NCI-H1694 (cell line): Measurements from ENCODE around the gene MEGF8.

Source experiments
- DNase-seq: peaks from one replicate; lab custom pipeline; 2025; lab: John Stamatoyannopoulos, UW

The MEGF8 gene

GRCh38 chr19:42388851-42389489 lies 63.5 kb downstream of the MEGF8 start:
- DNase-seq: no peak

- no peak for DNase-seq
Observed at GRCh38 chr19:42389899-42390298, 64.5 kb downstream of the MEGF8 start, which contains the start of gene CNFN. Gene CNFN, minus strand, starts transcription at chr19:42390297. Its CDS starts 1,260 bp downstream, at chr19:42389037.

GRCh38 chr19:42392165-42392564 lies 66.7 kb downstream of the MEGF8 start:
- no peak for DNase-seq

GRCh38 chr19:42394751-42395150 lies 69.3 kb downstream of the MEGF8 start:
- DNase-seq: no peak

- peak; percentile 99 for DNase-seq
Observed at GRCh38 chr19:42396381-42397262, 71.2 kb downstream of the MEGF8 start.

GRCh38 chr19:42397263-42398166 lies 72.1 kb downstream of the MEGF8 start:
- no peak for DNase-seq

GRCh38 chr19:42400404-42400803 lies 75.0 kb downstream of the MEGF8 start:
- no peak for DNase-seq

- DNase-seq: peak; percentile 72
Observed at GRCh38 chr19:42401365-42402303, 76.2 kb downstream of the MEGF8 start.

- DNase-seq: no peak
Observed at GRCh38 chr19:42402376-42403116, 77.1 kb downstream of the MEGF8 start.

GRCh38 chr19:42403586-42403985 lies 78.2 kb downstream of the MEGF8 start:
- DNase-seq: no peak

- DNase-seq: no peak
Observed at GRCh38 chr19:42406111-42406510, 80.7 kb downstream of the MEGF8 start.

- DNase-seq: no peak
Observed at GRCh38 chr19:42407085-42407815, 81.8 kb downstream of the MEGF8 start.

GRCh38 chr19:42407816-42408175 lies 82.4 kb downstream of the MEGF8 start:
- DNase-seq: no peak

- DNase-seq: no peak
Observed at GRCh38 chr19:42409477-42409876, 84.0 kb downstream of the MEGF8 start.

- DNase-seq: no peak
Observed at GRCh38 chr19:42410371-42410770, 84.9 kb downstream of the MEGF8 start.

- DNase-seq: no peak
Observed at GRCh38 chr19:42411581-42412178, 86.2 kb downstream of the MEGF8 start.

- DNase-seq: no peak
Observed at GRCh38 chr19:42412227-42412626, 86.8 kb downstream of the MEGF8 start.

GRCh38 chr19:42412661-42413076 lies 87.2 kb downstream of the MEGF8 start:
- no peak for DNase-seq

- no peak for DNase-seq
Observed at GRCh38 chr19:42419309-42419708, 93.9 kb downstream of the MEGF8 start.
